Nephron progenitor cell (in vitro differentiated cells): ENCODE data around the gene ADAMTSL5.

ENCODE experiments used
- DNase-seq: peaks from one replicate; pipeline ENCODE4 v3.0.0; 2021
- H3K27ac Mint-ChIP-seq: 2 replicates; pipeline ENCODE4 v1.8.0; 2021; ENCODE audit warnings: mild to moderate bottlenecking, moderate library complexity, mixed read lengths
- H3K27me3 Mint-ChIP-seq: 2 replicates; pipeline ENCODE4 v1.8.0; 2021; ENCODE audit warnings: mild to moderate bottlenecking, low read depth, mixed read lengths; ENCODE audit not compliant: poor library complexity
- H3K36me3 Mint-ChIP-seq: 2 replicates; pipeline ENCODE4 v1.8.0; 2021; ENCODE audit warnings: low read depth, mixed read lengths
- H3K4me1 Mint-ChIP-seq: 2 replicates; pipeline ENCODE4 v1.8.0; 2021; ENCODE audit warnings: mixed read lengths
- H3K4me3 Mint-ChIP-seq: 2 replicates; pipeline ENCODE4 v1.8.0; 2021; ENCODE audit warnings: mild to moderate bottlenecking, moderate library complexity, mixed read lengths
- H3K9me3 Mint-ChIP-seq: 2 replicates; pipeline ENCODE4 v1.8.0; 2021; ENCODE audit warnings: mild to moderate bottlenecking, moderate library complexity, mixed read lengths
- CTCF ChIP-seq: fragments of 200-600 bp; sonication (generic); IDR thresholded peaks from 2 replicates; pipeline ENCODE4 v1.5.0; 2021; ENCODE audit warnings: antibody characterized with exemption

The ADAMTSL5 gene

GRCh38 chr19:1507192-1507660, 5.6 kb downstream of the ADAMTSL5 start:
- Mint-ChIP-seq H3K4me1 (peaks cover 23% of the 10 kb centered on the region), H3K4me3 (no peak overlapping the region), H3K36me3 (no peaks in the 10 kb centered on the region), H3K27me3 (peaks cover 72% of the 10 kb centered on the region), H3K27ac (no peak overlapping the region), H3K9me3 (peaks cover 4% of the 10 kb centered on the region)
- no peak for DNase-seq
- no peak for TF ChIP-seq CTCF

GRCh38 chr19:1505991-1506881, 6.6 kb downstream of the ADAMTSL5 start:
- TF ChIP-seq CTCF = no peak
- Mint-ChIP-seq H3K4me1 (peaks cover 23% of the 10 kb centered on the region), H3K36me3 (no peaks in the 10 kb centered on the region), H3K9me3 (peaks cover 4% of the 10 kb centered on the region), H3K27me3 (peaks cover 72% of the 10 kb centered on the region), H3K4me3 (peak overlapping the region; percentile 19), H3K27ac (no peak overlapping the region)
- no peak for DNase-seq

- H3K27ac Mint-ChIP-seq = no peak overlapping the region
- peaks cover 66% of the 10 kb centered on the region for H3K27me3 Mint-ChIP-seq
- no peak overlapping the region for H3K4me3 Mint-ChIP-seq
- peaks cover 15% of the 10 kb centered on the region for H3K4me1 Mint-ChIP-seq
- no peak for DNase-seq
- peaks cover 8% of the 10 kb centered on the region for H3K9me3 Mint-ChIP-seq
- no peak for TF ChIP-seq CTCF
- H3K36me3 Mint-ChIP-seq = no peaks in the 10 kb centered on the region
Observed at GRCh38 chr19:1505012-1505411, 7.8 kb downstream of the ADAMTSL5 start.

- Mint-ChIP-seq H3K27me3 (peaks cover 58% of the 10 kb centered on the region), H3K27ac (no peak overlapping the region), H3K36me3 (no peaks in the 10 kb centered on the region), H3K4me3 (no peak overlapping the region), H3K9me3 (peaks cover 13% of the 10 kb centered on the region), H3K4me1 (peaks cover 10% of the 10 kb centered on the region)
- no peak for TF ChIP-seq CTCF
- DNase-seq = no peak
Observed at GRCh38 chr19:1503925-1504773, 8.7 kb downstream of the ADAMTSL5 start.

- peaks cover 13% of the 10 kb centered on the region for H3K9me3 Mint-ChIP-seq
- H3K36me3 Mint-ChIP-seq = no peaks in the 10 kb centered on the region
- no peak overlapping the region for H3K4me3 Mint-ChIP-seq
- H3K27me3 Mint-ChIP-seq = peaks cover 50% of the 10 kb centered on the region
- DNase-seq = peak; percentile 82
- H3K27ac Mint-ChIP-seq = no peak overlapping the region
- peak; percentile 79 for TF ChIP-seq CTCF
- H3K4me1 Mint-ChIP-seq = peaks cover 10% of the 10 kb centered on the region
Observed at GRCh38 chr19:1503089-1503924, 9.5 kb downstream of the ADAMTSL5 start.
